Measurements from ENCODE around the gene GFRA1.
"Not testable (repeated sequence)": the region's sequence is repeated elsewhere in the genome, so short reads cannot be mapped to it uniquely, and the experiment has no call there.

The GFRA1 gene

GRCh38 chr10:116056445-116057293 lies 216.3 kb downstream of the GFRA1 start:
- DNase-seq: no peak

GRCh38 chr10:116055917-116056252 lies 217.1 kb downstream of the GFRA1 start:
- no peak for DNase-seq

- DNase-seq: no peak
Observed at GRCh38 chr10:116055252-116055916, 217.6 kb downstream of the GFRA1 start.

- no peak for DNase-seq
Observed at GRCh38 chr10:116053910-116054309, 219.1 kb downstream of the GFRA1 start.

GRCh38 chr10:116053009-116053730 lies 219.8 kb downstream of the GFRA1 start:
- not testable (repeated sequence) for DNase-seq

GRCh38 chr10:116052522-116052921 lies 220.5 kb downstream of the GFRA1 start:
- not testable (repeated sequence) for DNase-seq

- DNase-seq: no peak
Observed at GRCh38 chr10:116049974-116050304, 223.1 kb downstream of the GFRA1 start.

- DNase-seq: no peak
Observed at GRCh38 chr10:116049158-116049973, 223.6 kb downstream of the GFRA1 start.

GRCh38 chr10:116045366-116046356 lies 227.3 kb downstream of the GFRA1 start:
- DNase-seq: no peak

GRCh38 chr10:116044801-116045248 lies 228.2 kb downstream of the GFRA1 start:
- no peak for DNase-seq

GRCh38 chr10:116043861-116044260 lies 229.1 kb downstream of the GFRA1 start:
- no peak for DNase-seq

- DNase-seq: no peak
Observed at GRCh38 chr10:116043304-116043703, 229.7 kb downstream of the GFRA1 start.

- no peak for DNase-seq
Observed at GRCh38 chr10:116041948-116042347, 231.1 kb downstream of the GFRA1 start.

- no peak for DNase-seq
Observed at GRCh38 chr10:116039612-116040011, 233.4 kb downstream of the GFRA1 start.

GRCh38 chr10:116038259-116038658 lies 234.7 kb downstream of the GFRA1 start:
- DNase-seq: no peak

GRCh38 chr10:116035406-116035805 lies 237.6 kb downstream of the GFRA1 start:
- DNase-seq: not testable (repeated sequence)

- no peak for DNase-seq
Observed at GRCh38 chr10:116030576-116030975, 242.4 kb downstream of the GFRA1 start.

- DNase-seq: no peak
Observed at GRCh38 chr10:116029826-116030225, 243.2 kb downstream of the GFRA1 start.

GRCh38 chr10:116027355-116027754 lies 245.7 kb downstream of the GFRA1 start:
- no peak for DNase-seq

- no peak for DNase-seq
Observed at GRCh38 chr10:116026725-116027124, 246.3 kb downstream of the GFRA1 start.

- DNase-seq: no peak
Observed at GRCh38 chr10:116026315-116026714, 246.7 kb downstream of the GFRA1 start.

Data from SHP77 (cell line).